ENCODE results near the gene HIP1R. TPM values are rescaled to one million over a fixed set of nuclear protein-coding genes. Genes with fewer than 3 reads are reported as not detected.
"Not testable (repeated sequence)": the region's sequence is repeated elsewhere in the genome, so short reads cannot be mapped to it uniquely, and the experiment has no call there.

Gene HIP1R
- total and polyA plus RNA-seq, 2 donors: 23.8 to 49.0 TPM

GRCh38 chr12:122902854-122903692, 67.8 kb downstream of the HIP1R start:
- Histone ChIP-seq H3K27ac (ENCODE audit: low read depth in 1 of 2, low read length in 1 of 2) (no peak overlapping the region), H3K36me3 (ENCODE audit: control insufficient read depth in 2 of 2, insufficient read depth in 2 of 2, low read length in 1 of 2) (no peaks in the 10 kb centered on the region)

GRCh38 chr12:122903693-122904034, 68.4 kb downstream of the HIP1R start:
- no peak overlapping the region for H3K27ac ChIP-seq (ENCODE audit: low read depth in 1 of 2, low read length in 1 of 2)
- DNase-seq (ENCODE audit: low read depth in 6 of 9, low spot score in 9 of 9): no peak
- no peaks in the 10 kb centered on the region for H3K36me3 ChIP-seq (ENCODE audit: control insufficient read depth in 2 of 2, insufficient read depth in 2 of 2, low read length in 1 of 2)
- no peaks in the 10 kb centered on the region for H3K9me3 ChIP-seq (ENCODE audit: control insufficient read depth in 2 of 2, insufficient read depth in 1 of 2, low read length in 1 of 2)
- 88% methylated on average over 7 of the region's 7 CpGs for WGBS
- H3K4me3 ChIP-seq (ENCODE audit: low read length in 2 of 2): no peak overlapping the region
- H3K4me1 ChIP-seq (ENCODE audit: control insufficient read depth in 2 of 2, insufficient read depth in 2 of 2, low read length in 2 of 2): peaks cover 7 to 21% of the 10 kb centered on the region in 2 donors
- H3K27me3 ChIP-seq (ENCODE audit: control insufficient read depth in 2 of 2, insufficient read depth in 1 of 2, low read length in 1 of 2): no peaks in the 10 kb centered on the region

More at GRCh38 chr12:122902854-122903692, 67.8 kb downstream of the HIP1R start:
- Histone ChIP-seq H3K27me3 (ENCODE audit: control insufficient read depth in 2 of 2, insufficient read depth in 1 of 2, low read length in 1 of 2) (no peaks in the 10 kb centered on the region), H3K4me3 (ENCODE audit: low read length in 2 of 2) (no peak overlapping the region), H3K4me1 (ENCODE audit: control insufficient read depth in 2 of 2, insufficient read depth in 2 of 2, low read length in 2 of 2) (peaks cover 11 to 27% of the 10 kb centered on the region in 2 donors), H3K9me3 (ENCODE audit: control insufficient read depth in 2 of 2, insufficient read depth in 1 of 2, low read length in 1 of 2) (no peaks in the 10 kb centered on the region)
- WGBS: 60% methylated on average over 10 of the region's 10 CpGs
- DNase-seq (ENCODE audit: low read depth in 6 of 9, low spot score in 9 of 9): no peak

- H3K36me3 ChIP-seq (ENCODE audit: control insufficient read depth in 2 of 2, insufficient read depth in 2 of 2, low read length in 1 of 2); H3K9me3 ChIP-seq (ENCODE audit: control insufficient read depth in 2 of 2, insufficient read depth in 1 of 2, low read length in 1 of 2); H3K27ac ChIP-seq (ENCODE audit: low read depth in 1 of 2, low read length in 1 of 2); DNase-seq (ENCODE audit: low read depth in 6 of 9, low spot score in 9 of 9); H3K27me3 ChIP-seq (ENCODE audit: control insufficient read depth in 2 of 2, insufficient read depth in 1 of 2, low read length in 1 of 2); H3K4me3 ChIP-seq (ENCODE audit: low read length in 2 of 2): not testable (repeated sequence)
- WGBS: over 99% methylated on average over 5 of the region's 5 CpGs
- H3K4me1 ChIP-seq (ENCODE audit: control insufficient read depth in 2 of 2, insufficient read depth in 2 of 2, low read length in 2 of 2): peaks cover 0 to 11% of the 10 kb centered on the region in 2 donors
These were observed 70.0 kb downstream of the HIP1R start for GRCh38 chr12:122905258-122905657.

- Histone ChIP-seq H3K4me1 (ENCODE audit: control insufficient read depth in 2 of 2, insufficient read depth in 2 of 2, low read length in 2 of 2) (peaks cover 0 to 5% of the 10 kb centered on the region in 2 donors), H3K9me3 (ENCODE audit: control insufficient read depth in 2 of 2, insufficient read depth in 1 of 2, low read length in 1 of 2) (no peaks in the 10 kb centered on the region), H3K36me3 (ENCODE audit: control insufficient read depth in 2 of 2, insufficient read depth in 2 of 2, low read length in 1 of 2) (no peaks in the 10 kb centered on the region), H3K4me3 (ENCODE audit: low read length in 2 of 2) (no peak overlapping the region), H3K27me3 (ENCODE audit: control insufficient read depth in 2 of 2, insufficient read depth in 1 of 2, low read length in 1 of 2) (no peaks in the 10 kb centered on the region), H3K27ac (ENCODE audit: low read depth in 1 of 2, low read length in 1 of 2) (no peak overlapping the region)
- 90% methylated on average over 6 of the region's 6 CpGs for WGBS
- no peak for DNase-seq (ENCODE audit: low read depth in 6 of 9, low spot score in 9 of 9)
These were observed 73.7 kb downstream of the HIP1R start for GRCh38 chr12:122908915-122909314.

- WGBS: 77% methylated on average over 12 of the region's 12 CpGs
- Histone ChIP-seq H3K27me3 (ENCODE audit: control insufficient read depth in 2 of 2, insufficient read depth in 1 of 2, low read length in 1 of 2) (no peaks in the 10 kb centered on the region), H3K4me3 (ENCODE audit: low read length in 2 of 2) (no peak overlapping the region), H3K9me3 (ENCODE audit: control insufficient read depth in 2 of 2, insufficient read depth in 1 of 2, low read length in 1 of 2) (peaks cover 0 to 2% of the 10 kb centered on the region in 2 donors), H3K36me3 (ENCODE audit: control insufficient read depth in 2 of 2, insufficient read depth in 2 of 2, low read length in 1 of 2) (no peaks in the 10 kb centered on the region), H3K4me1 (ENCODE audit: control insufficient read depth in 2 of 2, insufficient read depth in 2 of 2, low read length in 2 of 2) (peaks cover 0 to 5% of the 10 kb centered on the region in 2 donors), H3K27ac (ENCODE audit: low read depth in 1 of 2, low read length in 1 of 2) (no peak overlapping the region)
- DNase-seq (ENCODE audit: low read depth in 6 of 9, low spot score in 9 of 9): no peak
These were observed 74.4 kb downstream of the HIP1R start for GRCh38 chr12:122909442-122910288.

Other genes starting within 250 kb of the HIP1R start
- 1.8 TPM for gene HCAR2, start 132.1 kb upstream of the HIP1R start, total RNA-seq
- gene HCAR2, start 132.1 kb upstream of the HIP1R start, polyA plus RNA-seq: 4.3 TPM
- 0.47 TPM for gene HCAR3, start 118.6 kb upstream of the HIP1R start, total RNA-seq
- gene HCAR3, start 118.6 kb upstream of the HIP1R start, polyA plus RNA-seq: 1.8 TPM
- 0.33 TPM for gene HCAR1, start 104.6 kb upstream of the HIP1R start, total RNA-seq
- gene HCAR1, start 104.6 kb upstream of the HIP1R start, polyA plus RNA-seq: 0.50 TPM
- gene DENR, start 82.6 kb upstream of the HIP1R start, total RNA-seq: 42.1 TPM
- gene DENR, start 82.6 kb upstream of the HIP1R start, polyA plus RNA-seq: 56.8 TPM
- 1.2 TPM for gene CCDC62, start 60.9 kb upstream of the HIP1R start, total RNA-seq
- gene CCDC62, start 60.9 kb upstream of the HIP1R start, polyA plus RNA-seq: 0.59 TPM
- gene VPS37B, start 60.7 kb downstream of the HIP1R start, total RNA-seq: 8.9 TPM
- 28.2 TPM for gene VPS37B, start 60.7 kb downstream of the HIP1R start, polyA plus RNA-seq
- 2.1 TPM for gene ABCB9, start 131.0 kb downstream of the HIP1R start, total RNA-seq
- 1.8 TPM for gene ABCB9, start 131.0 kb downstream of the HIP1R start, polyA plus RNA-seq
- 12.1 TPM for gene OGFOD2, start 139.8 kb downstream of the HIP1R start, total RNA-seq
- 20.6 TPM for gene OGFOD2, start 139.8 kb downstream of the HIP1R start, polyA plus RNA-seq
- gene ARL6IP4, start 145.2 kb downstream of the HIP1R start, total RNA-seq: 297 TPM
- 302 TPM for gene ARL6IP4, start 145.2 kb downstream of the HIP1R start, polyA plus RNA-seq